ENCODE data around the gene SLC9A8.

Gene SLC9A8

DNA sequence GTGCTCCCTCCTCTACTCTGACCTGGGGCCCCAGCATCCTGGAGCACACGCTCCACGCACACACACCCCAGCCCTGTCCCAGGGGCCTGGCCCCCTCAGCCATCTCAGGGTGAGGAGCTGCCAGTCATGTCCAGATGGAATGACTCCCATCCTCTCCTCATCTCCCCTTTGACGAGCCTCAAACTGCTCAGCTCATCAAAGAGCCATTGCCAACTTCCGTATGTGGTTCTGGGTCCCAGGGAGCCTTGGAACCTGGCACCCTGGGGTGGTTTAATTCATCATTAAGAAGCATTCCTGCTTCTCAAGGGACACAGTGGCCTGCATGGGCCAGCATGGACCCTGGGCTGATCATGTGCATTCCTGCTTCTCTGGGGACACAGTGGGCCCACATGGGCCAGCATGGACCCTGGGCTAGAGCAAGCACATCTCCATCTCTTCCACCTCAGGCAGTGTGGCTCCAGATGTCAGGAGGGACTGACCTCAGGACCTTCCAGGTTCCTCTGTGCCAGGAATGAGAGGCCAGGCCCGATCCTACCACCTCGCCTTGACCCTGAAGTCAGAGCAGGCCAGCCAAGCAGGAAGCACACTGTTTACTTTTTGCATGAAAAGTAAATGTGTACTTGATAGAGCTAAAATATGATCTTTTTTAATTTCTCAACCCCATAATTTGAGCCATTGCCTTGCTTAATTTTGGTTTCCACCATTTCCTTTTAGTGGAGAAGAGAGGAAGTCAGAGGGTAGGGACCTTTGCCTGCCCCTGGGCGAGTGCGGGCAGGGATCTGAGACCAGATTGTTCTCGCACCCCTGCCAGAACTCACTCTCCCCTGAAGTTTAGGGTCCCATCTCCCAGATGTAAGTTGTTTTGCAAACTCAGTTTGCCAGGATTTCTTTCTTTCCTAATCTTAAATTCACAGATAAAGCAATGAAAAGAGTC, 76.6 kb downstream of the SLC9A8 start:
- Histone ChIP-seq H3K23ac (ENCODE audit: low read length) (no peak overlapping the region), H3K9me3 (ENCODE audit: insufficient read depth, low read depth, low read length) (no peaks in the 10 kb centered on the region), H3K14ac (ENCODE audit: low read length) (no peak overlapping the region), H3K18ac (ENCODE audit: low read length) (no peak overlapping the region), H2AK5ac (ENCODE audit: low read length) (no peak overlapping the region), H2BK5ac (ENCODE audit: low read depth, low read length, poor library complexity) (no peak overlapping the region), H3K27me3 (ENCODE audit: insufficient read depth, low read length) (no peaks in the 10 kb centered on the region), H3K4me3 (ENCODE audit: low read depth, low read length) (no peak overlapping the region), H4K91ac (ENCODE audit: low read depth, low read length) (no peak overlapping the region), H3K27ac (ENCODE audit: low read depth, low read length) (no peak overlapping the region), H3K4me1 (ENCODE audit: control insufficient read depth in 1 of 2, insufficient read depth in 2 of 2, low read length in 2 of 2) (no peaks in the 10 kb centered on the region), H3K4ac (ENCODE audit: low read depth, low read length) (no peak overlapping the region), H2BK12ac (ENCODE audit: low read length) (no peak overlapping the region), H4K8ac (ENCODE audit: low read depth, low read length) (no peak overlapping the region), H3K9ac (ENCODE audit: low read length) (no peak overlapping the region), H4K12ac (ENCODE audit: low read depth, low read length) (no peak overlapping the region), H3K79me2 (ENCODE audit: control insufficient read depth, insufficient read depth, low read length, poor library complexity) (no peaks in the 10 kb centered on the region), H3K36me3 (ENCODE audit: control insufficient read depth in 1 of 2, insufficient read depth in 2 of 2, low read length in 2 of 2) (peaks cover 13 to 18% of the 10 kb centered on the region in 2 experiments), H3K79me1 (ENCODE audit: low read length) (no peaks in the 10 kb centered on the region), H2AFZ (ENCODE audit: insufficient read depth, low read length, poor library complexity) (no peak overlapping the region), H3K4me2 (ENCODE audit: low read length) (no peak overlapping the region), H2BK120ac (ENCODE audit: insufficient read depth, low read length, poor library complexity) (no peak overlapping the region)
- no CpG with 5 or more reads among the region's 9 CpGs for WGBS (ENCODE audit: extremely low coverage, insufficient coverage, insufficient read length)
- DNase-seq, result no peak

DNA sequence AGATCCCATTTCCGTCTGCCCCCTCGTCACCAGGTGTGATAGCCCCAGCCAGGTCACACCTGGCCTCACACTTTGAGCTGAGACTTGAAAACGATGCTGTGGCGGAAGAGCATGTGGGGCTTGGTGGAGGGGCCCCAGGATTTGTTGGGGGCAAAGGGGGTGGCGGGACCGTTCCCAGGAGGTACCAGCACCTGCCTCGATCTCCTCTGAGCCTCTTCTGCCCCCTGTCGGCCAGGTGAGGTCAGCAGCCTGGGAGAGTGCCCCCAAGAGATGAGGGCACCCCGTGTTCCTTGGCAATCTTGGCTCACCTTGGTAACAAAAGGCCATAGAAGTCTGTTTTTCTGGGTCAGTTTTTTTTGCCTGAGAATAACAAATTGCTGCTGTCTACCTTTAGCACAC, 77.3 kb downstream of the SLC9A8 start:
- DNase-seq, result no peak
- H3K14ac ChIP-seq (ENCODE audit: low read length), result no peak overlapping the region
- H3K4me1 ChIP-seq (ENCODE audit: control insufficient read depth in 1 of 2, insufficient read depth in 2 of 2, low read length in 2 of 2), result no peaks in the 10 kb centered on the region
- H3K18ac ChIP-seq (ENCODE audit: low read length), result no peak overlapping the region
- H3K79me2 ChIP-seq (ENCODE audit: control insufficient read depth, insufficient read depth, low read length, poor library complexity), result no peaks in the 10 kb centered on the region
- WGBS (ENCODE audit: extremely low coverage, insufficient coverage, insufficient read length), result no CpG with 5 or more reads among the region's 9 CpGs
- H3K27me3 ChIP-seq (ENCODE audit: insufficient read depth, low read length), result no peaks in the 10 kb centered on the region
- no peak overlapping the region for H2AFZ ChIP-seq (ENCODE audit: insufficient read depth, low read length, poor library complexity)
- no peak overlapping the region for H2AK5ac ChIP-seq (ENCODE audit: low read length)
- no peak overlapping the region for H3K27ac ChIP-seq (ENCODE audit: low read depth, low read length)
- peaks cover 8 to 11% of the 10 kb centered on the region in 2 experiments for H3K36me3 ChIP-seq (ENCODE audit: control insufficient read depth in 1 of 2, insufficient read depth in 2 of 2, low read length in 2 of 2)
- H3K9ac ChIP-seq (ENCODE audit: low read length), result no peak overlapping the region
- H2BK5ac ChIP-seq (ENCODE audit: low read depth, low read length, poor library complexity), result no peak overlapping the region
- no peak overlapping the region for H3K4me3 ChIP-seq (ENCODE audit: low read depth, low read length)
- no peak overlapping the region for H2BK120ac ChIP-seq (ENCODE audit: insufficient read depth, low read length, poor library complexity)
- H2BK12ac ChIP-seq (ENCODE audit: low read length), result no peak overlapping the region
- H3K9me3 ChIP-seq (ENCODE audit: insufficient read depth, low read depth, low read length), result no peaks in the 10 kb centered on the region
- H3K79me1 ChIP-seq (ENCODE audit: low read length), result no peaks in the 10 kb centered on the region
- H3K4ac ChIP-seq (ENCODE audit: low read depth, low read length), result no peak overlapping the region
- H3K23ac ChIP-seq (ENCODE audit: low read length), result no peak overlapping the region
- H3K4me2 ChIP-seq (ENCODE audit: low read length), result no peak overlapping the region
- no peak overlapping the region for H4K91ac ChIP-seq (ENCODE audit: low read depth, low read length)
- no peak overlapping the region for H4K8ac ChIP-seq (ENCODE audit: low read depth, low read length)
- H4K12ac ChIP-seq (ENCODE audit: low read depth, low read length), result no peak overlapping the region

DNA sequence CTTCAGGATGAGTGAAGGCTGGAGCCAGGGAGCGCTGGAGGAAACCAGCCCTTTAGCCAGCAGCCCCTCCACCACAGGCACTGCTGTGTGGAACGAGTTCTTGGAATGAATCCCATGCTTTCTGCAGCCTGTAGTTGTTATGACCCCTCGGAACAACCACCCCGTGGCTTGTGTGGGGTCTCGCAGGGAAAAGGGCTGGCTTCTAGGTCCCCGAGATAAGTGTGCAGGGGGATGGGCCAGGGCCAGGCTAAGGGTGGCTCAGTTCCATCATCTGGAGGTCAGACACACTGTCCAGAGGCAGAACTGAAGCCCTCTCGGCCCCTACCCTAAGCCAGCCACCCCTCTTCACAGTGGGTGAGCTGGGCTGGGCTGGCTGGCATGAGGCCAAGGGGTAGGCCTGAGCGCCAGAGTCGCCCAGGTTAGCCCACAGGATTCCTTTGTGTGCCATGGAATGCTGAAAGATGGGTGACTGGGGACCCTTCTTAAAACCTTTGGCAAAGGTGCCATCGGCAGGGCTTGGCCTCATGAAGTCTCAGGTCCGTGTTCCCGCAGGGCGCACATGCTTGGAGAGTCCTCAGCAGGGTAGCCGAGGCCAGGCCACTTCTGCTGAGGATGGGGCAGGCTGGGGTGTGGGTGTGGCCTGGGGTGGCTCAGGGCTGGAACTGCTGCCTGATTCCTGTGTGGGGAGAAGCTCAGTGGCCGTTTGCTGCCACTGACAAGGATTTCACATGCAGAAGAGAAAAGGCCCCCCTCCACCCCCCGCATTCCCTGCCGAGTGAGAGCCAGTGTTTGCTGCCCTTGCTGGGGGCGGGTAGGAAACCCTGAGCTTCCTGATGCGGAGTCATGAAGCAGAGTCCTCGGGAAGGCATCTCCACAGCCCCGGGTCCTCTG, 78.1 kb downstream of the SLC9A8 start:
- H2BK5ac ChIP-seq (ENCODE audit: low read depth, low read length, poor library complexity), result no peak overlapping the region
- no peaks in the 10 kb centered on the region for H3K9me3 ChIP-seq (ENCODE audit: insufficient read depth, low read depth, low read length)
- no peak overlapping the region for H3K14ac ChIP-seq (ENCODE audit: low read length)
- H3K4ac ChIP-seq (ENCODE audit: low read depth, low read length), result no peak overlapping the region
- no peak overlapping the region for H2AFZ ChIP-seq (ENCODE audit: insufficient read depth, low read length, poor library complexity)
- H3K4me2 ChIP-seq (ENCODE audit: low read length), result no peak overlapping the region
- H4K8ac ChIP-seq (ENCODE audit: low read depth, low read length), result no peak overlapping the region
- no peaks in the 10 kb centered on the region for H3K27me3 ChIP-seq (ENCODE audit: insufficient read depth, low read length)
- no peak overlapping the region for H2AK5ac ChIP-seq (ENCODE audit: low read length)
- H3K27ac ChIP-seq (ENCODE audit: low read depth, low read length), result no peak overlapping the region
- no CpG with 5 or more reads among the region's 21 CpGs for WGBS (ENCODE audit: extremely low coverage, insufficient coverage, insufficient read length)
- H4K12ac ChIP-seq (ENCODE audit: low read depth, low read length), result no peak overlapping the region
- no peak overlapping the region for H3K18ac ChIP-seq (ENCODE audit: low read length)
- H3K4me1 ChIP-seq (ENCODE audit: control insufficient read depth in 1 of 2, insufficient read depth in 2 of 2, low read length in 2 of 2), result no peaks in the 10 kb centered on the region
- peaks cover 1 to 7% of the 10 kb centered on the region in 2 experiments for H3K36me3 ChIP-seq (ENCODE audit: control insufficient read depth in 1 of 2, insufficient read depth in 2 of 2, low read length in 2 of 2)
- no peak overlapping the region for H2BK120ac ChIP-seq (ENCODE audit: insufficient read depth, low read length, poor library complexity)
- H2BK12ac ChIP-seq (ENCODE audit: low read length), result no peak overlapping the region
- no peak for DNase-seq
- H3K23ac ChIP-seq (ENCODE audit: low read length), result no peak overlapping the region
- H4K91ac ChIP-seq (ENCODE audit: low read depth, low read length), result no peak overlapping the region
- H3K4me3 ChIP-seq (ENCODE audit: low read depth, low read length), result no peak overlapping the region
- no peaks in the 10 kb centered on the region for H3K79me1 ChIP-seq (ENCODE audit: low read length)
- no peaks in the 10 kb centered on the region for H3K79me2 ChIP-seq (ENCODE audit: control insufficient read depth, insufficient read depth, low read length, poor library complexity)
- H3K9ac ChIP-seq (ENCODE audit: low read length), result no peak overlapping the region

DNA sequence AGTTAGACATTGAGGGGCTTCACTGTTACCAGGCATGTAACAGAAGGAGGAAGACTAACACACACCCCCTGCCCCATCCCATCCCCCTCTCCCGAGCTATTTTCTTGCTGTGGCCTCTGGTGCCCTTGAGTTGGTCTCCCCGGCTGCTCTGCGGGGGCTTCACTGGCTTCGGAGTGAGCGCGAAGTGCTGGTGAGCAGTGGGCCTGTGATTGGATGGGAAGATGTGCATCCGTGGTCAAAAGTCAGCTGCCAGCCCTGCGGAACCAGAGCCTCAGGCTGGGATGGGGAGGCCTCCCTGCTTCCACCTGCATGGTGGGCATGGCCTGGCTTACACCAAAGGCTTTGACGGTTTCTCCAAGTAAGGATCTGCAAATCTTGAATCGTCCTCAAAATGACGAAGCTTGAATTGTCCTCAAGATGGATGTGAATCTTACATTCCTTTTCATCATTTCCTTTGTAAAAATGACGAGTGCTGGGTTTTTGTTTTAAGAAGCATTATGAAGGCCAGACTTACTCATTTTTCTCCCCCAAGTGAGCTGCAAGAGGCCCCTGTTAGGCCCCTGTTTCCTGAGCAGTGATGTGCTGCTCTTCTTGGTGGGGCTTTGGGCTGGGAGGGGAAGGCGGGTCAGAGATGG, 79.0 kb downstream of the SLC9A8 start:
- no peak for DNase-seq

More for the DNA sequence above, 79.0 kb downstream of the SLC9A8 start:
- H3K14ac ChIP-seq (ENCODE audit: low read length), result no peak overlapping the region
- no peak overlapping the region for H4K91ac ChIP-seq (ENCODE audit: low read depth, low read length)
- H4K8ac ChIP-seq (ENCODE audit: low read depth, low read length), result no peak overlapping the region
- no peaks in the 10 kb centered on the region for H3K4me1 ChIP-seq (ENCODE audit: control insufficient read depth in 1 of 2, insufficient read depth in 2 of 2, low read length in 2 of 2)
- H3K4me3 ChIP-seq (ENCODE audit: low read depth, low read length), result no peak overlapping the region
- no peaks in the 10 kb centered on the region for H3K9me3 ChIP-seq (ENCODE audit: insufficient read depth, low read depth, low read length)
- H2BK12ac ChIP-seq (ENCODE audit: low read length), result no peak overlapping the region
- H2AFZ ChIP-seq (ENCODE audit: insufficient read depth, low read length, poor library complexity), result no peak overlapping the region
- H3K27ac ChIP-seq (ENCODE audit: low read depth, low read length), result no peak overlapping the region
- H2BK5ac ChIP-seq (ENCODE audit: low read depth, low read length, poor library complexity), result no peak overlapping the region
- H3K36me3 ChIP-seq (ENCODE audit: control insufficient read depth in 1 of 2, insufficient read depth in 2 of 2, low read length in 2 of 2), result peaks cover 0 to 2% of the 10 kb centered on the region in 2 experiments
- H2AK5ac ChIP-seq (ENCODE audit: low read length), result no peak overlapping the region
- H4K12ac ChIP-seq (ENCODE audit: low read depth, low read length), result no peak overlapping the region
- H2BK120ac ChIP-seq (ENCODE audit: insufficient read depth, low read length, poor library complexity), result no peak overlapping the region
- WGBS (ENCODE audit: extremely low coverage, insufficient coverage, insufficient read length), result no CpG with 5 or more reads among the region's 13 CpGs
- H3K27me3 ChIP-seq (ENCODE audit: insufficient read depth, low read length), result no peaks in the 10 kb centered on the region
- H3K9ac ChIP-seq (ENCODE audit: low read length), result no peak overlapping the region
- no peaks in the 10 kb centered on the region for H3K79me1 ChIP-seq (ENCODE audit: low read length)
- no peak overlapping the region for H3K4ac ChIP-seq (ENCODE audit: low read depth, low read length)
- no peak overlapping the region for H3K18ac ChIP-seq (ENCODE audit: low read length)
- H3K4me2 ChIP-seq (ENCODE audit: low read length), result no peak overlapping the region
- H3K79me2 ChIP-seq (ENCODE audit: control insufficient read depth, insufficient read depth, low read length, poor library complexity), result no peaks in the 10 kb centered on the region
- no peak overlapping the region for H3K23ac ChIP-seq (ENCODE audit: low read length)

All from trophoblast cell (in vitro differentiated cells and primary cell).